H9 (cell line): ENCODE results near the gene CHTF8. TPM values are rescaled to one million over a fixed set of nuclear protein-coding genes. Genes with fewer than 3 reads are reported as not detected.
A peak's percentile ranks its signal among the peaks of the same experiment; 100 is the strongest.

Experiments used
- DNase-seq: peaks from one replicate; pipeline ENCODE4 v3.0.0-alpha.2; 2017
- H2AFZ ChIP-seq: one replicate; pipeline ENCODE4 v1.6.1; 2013; ENCODE audit warnings: mild to moderate bottlenecking, low read length, control low read depth, moderate library complexity
- H2AK5ac ChIP-seq: 2 replicates; pipeline ENCODE4 v1.6.1; 2013; ENCODE audit warnings: low read length, control low read depth, mixed read lengths; ENCODE audit not compliant: insufficient read length
- H2BK120ac ChIP-seq: one replicate; pipeline ENCODE4 v1.6.1; 2013; ENCODE audit warnings: low read depth, mild to moderate bottlenecking, low read length, control low read depth, inconsistent platforms; ENCODE audit not compliant: poor library complexity, severe bottlenecking
- H2BK12ac ChIP-seq: 2 replicates; pipeline ENCODE4 v1.6.1; 2013; ENCODE audit warnings: low read length, control low read depth, mixed read lengths, low read depth; ENCODE audit not compliant: insufficient read length
- H2BK15ac ChIP-seq: 2 replicates; pipeline ENCODE4 v1.6.1; 2013; ENCODE audit warnings: low read depth, low read length, control low read depth
- H2BK20ac ChIP-seq: one replicate; pipeline ENCODE4 v1.6.1; 2013; ENCODE audit warnings: low read depth, mild to moderate bottlenecking, low read length, control low read depth, inconsistent platforms; ENCODE audit not compliant: poor library complexity, severe bottlenecking
- H2BK5ac ChIP-seq: 2 replicates; pipeline ENCODE4 v1.6.1; 2013; ENCODE audit warnings: low read length, control low read depth, mixed read lengths; ENCODE audit not compliant: insufficient read length
- H3K14ac ChIP-seq: 2 replicates; pipeline ENCODE4 v1.6.1; 2013; ENCODE audit warnings: low read length, control low read depth; ENCODE audit not compliant: insufficient read depth
- H3K18ac ChIP-seq: 2 replicates; pipeline ENCODE4 v1.6.1; 2013; ENCODE audit warnings: low read depth, mild to moderate bottlenecking, mixed read lengths, low read length, control low read depth; ENCODE audit not compliant: insufficient read length
- H3K23ac ChIP-seq: 2 replicates; pipeline ENCODE4 v1.6.1; 2013; ENCODE audit warnings: low read length, control low read depth, mixed read lengths, low read depth; ENCODE audit not compliant: insufficient read length
- H3K23me2 ChIP-seq: 2 replicates; pipeline ENCODE4 v1.6.1; 2013; ENCODE audit warnings: low read depth, mild to moderate bottlenecking, mixed read lengths, low read length, control low read depth; ENCODE audit not compliant: insufficient read length, poor library complexity, severe bottlenecking
- H3K27ac ChIP-seq: 2 replicates; pipeline ENCODE4 v1.5.1; 2013; ENCODE audit warnings: low read length, control low read depth, mixed read lengths, low read depth; ENCODE audit not compliant: insufficient read length
- H3K27me3 ChIP-seq: 2 replicates; pipeline ENCODE4 v1.6.1; 2013; ENCODE audit warnings: low read length, control low read depth, inconsistent platforms; ENCODE audit not compliant: insufficient read depth
- H3K4ac ChIP-seq: 2 replicates; pipeline ENCODE4 v1.6.1; 2013; ENCODE audit warnings: low read depth, mild to moderate bottlenecking, control low read depth, inconsistent platforms, low read length, moderate library complexity
- H3K4me1 ChIP-seq: 2 replicates; pipeline ENCODE4 v1.6.1; 2013; ENCODE audit warnings: low read length, control low read depth, inconsistent platforms; ENCODE audit not compliant: insufficient read depth
- H3K4me2 ChIP-seq: 2 replicates; pipeline ENCODE4 v1.6.1; 2013; ENCODE audit warnings: low read length, control low read depth, mixed read lengths; ENCODE audit not compliant: insufficient read length, insufficient read depth
- H3K56ac ChIP-seq: 2 replicates; pipeline ENCODE4 v1.6.1; 2013; ENCODE audit warnings: low read depth, mild to moderate bottlenecking, mixed read lengths, low read length, control low read depth; ENCODE audit not compliant: insufficient read length
- H3K79me1 ChIP-seq: 2 replicates; pipeline ENCODE4 v1.6.1; 2013; ENCODE audit warnings: low read depth, mild to moderate bottlenecking, moderate library complexity, low read length, control low read depth, inconsistent platforms; ENCODE audit not compliant: insufficient read depth, poor library complexity, severe bottlenecking
- H3K79me2 ChIP-seq: 2 replicates; pipeline ENCODE4 v1.6.1; 2013; ENCODE audit warnings: low read length, control low read depth, inconsistent platforms; ENCODE audit not compliant: insufficient read depth
- H3K9ac ChIP-seq: 2 replicates; pipeline ENCODE4 v1.6.1; 2013; ENCODE audit warnings: low read length, control low read depth, mixed read lengths; ENCODE audit not compliant: insufficient read length; ENCODE audit errors: extremely low read depth
- H3K9me3 ChIP-seq: one replicate; pipeline ENCODE4 v1.6.1; 2013; ENCODE audit warnings: low read depth, low read length, inconsistent platforms; ENCODE audit not compliant: control insufficient read depth
- H3T11ph ChIP-seq: one replicate; pipeline ENCODE4 v1.6.1; 2013; ENCODE audit warnings: mild to moderate bottlenecking, low read length, control low read depth, inconsistent platforms
- H4K20me1 ChIP-seq: one replicate; pipeline ENCODE4 v1.6.1; 2013; ENCODE audit not compliant: control insufficient read depth, insufficient read length, insufficient read depth
- H4K5ac ChIP-seq: 2 replicates; pipeline ENCODE4 v1.6.1; 2013; ENCODE audit warnings: low read depth, mild to moderate bottlenecking, mixed read lengths, low read length, control low read depth; ENCODE audit not compliant: insufficient read length
- H4K8ac ChIP-seq: replicated peaks from 2 replicates; pipeline ENCODE4 v1.6.1; 2013; ENCODE audit warnings: low read length, control low read depth, mixed read lengths, low read depth; ENCODE audit not compliant: insufficient read length
- H4K91ac ChIP-seq: 2 replicates; pipeline ENCODE4 v1.6.1; 2013; ENCODE audit warnings: low read depth, mild to moderate bottlenecking, moderate library complexity, mixed read lengths, low read length, control low read depth; ENCODE audit not compliant: insufficient read length
- H3K27ac Mint-ChIP-seq, 3 experiments: 2 replicates in 2 of 3; 3 replicates in 1 of 3; pipeline ENCODE4 v1.8.0; 2020 to 2021; ENCODE audit warnings: mixed read lengths in 3 of 3, mild to moderate bottlenecking in 1 of 3, moderate library complexity in 1 of 3
- H3K27me3 Mint-ChIP-seq: 2 replicates; pipeline ENCODE4 v1.8.0; 2021; ENCODE audit warnings: low read depth, mild to moderate bottlenecking, moderate library complexity, mixed read lengths
- H3K36me3 Mint-ChIP-seq, 3 experiments: 2 replicates in 2 of 3; 3 replicates in 1 of 3; pipeline ENCODE4 v1.8.0; 2020 to 2021; ENCODE audit warnings: low read depth in 3 of 3, mixed read lengths in 3 of 3; ENCODE audit not compliant: insufficient read depth in 1 of 3
- H3K4me1 Mint-ChIP-seq, 2 experiments: 2 replicates each; pipeline ENCODE4 v1.8.0; 2020; ENCODE audit warnings: mixed read lengths in 2 of 2
- H3K4me3 Mint-ChIP-seq, 2 experiments: 2 replicates in 1 of 2; 3 replicates in 1 of 2; pipeline ENCODE4 v1.8.0; 2020 to 2021; ENCODE audit warnings: mild to moderate bottlenecking in 2 of 2, mixed read lengths in 2 of 2, moderate library complexity in 1 of 2
- H3K9me3 Mint-ChIP-seq, 2 experiments: 2 replicates in 1 of 2; 3 replicates in 1 of 2; pipeline ENCODE4 v1.8.0; 2020; ENCODE audit warnings: mild to moderate bottlenecking in 2 of 2, mixed read lengths in 2 of 2, moderate library complexity in 1 of 2
- WGBS: extraction: QIAGEN DNeasy Blood & Tissue Kit; methylation state at CpG from one replicate; pipeline ENCODE4 v1.1.7; 2013; ENCODE audit warnings: missing lambda C conversion rate, low lambda C conversion rate, mixed read lengths; ENCODE audit not compliant: insufficient read length; ENCODE audit errors: extremely low coverage; 5-methylcytosine and 5-hydroxymethylcytosine counted together
- total RNA-seq: library from RNA; stranded (reverse); gene quantifications from 2 replicates; pipeline ENCODE4 v1.2.1, GENCODE V29; 2021
- TF ChIP-seq, protein P1 (sequence below): fragments of 200-600 bp; sonication (generic); conservative IDR thresholded peaks from 3 replicates; pipeline ENCODE4 v1.8.0; 2021; ENCODE audit warnings: antibody characterized with exemption, mild to moderate bottlenecking

Gene CHTF8
- total RNA-seq, 1 experiment from 2014 or later: 168 TPM

DNA sequence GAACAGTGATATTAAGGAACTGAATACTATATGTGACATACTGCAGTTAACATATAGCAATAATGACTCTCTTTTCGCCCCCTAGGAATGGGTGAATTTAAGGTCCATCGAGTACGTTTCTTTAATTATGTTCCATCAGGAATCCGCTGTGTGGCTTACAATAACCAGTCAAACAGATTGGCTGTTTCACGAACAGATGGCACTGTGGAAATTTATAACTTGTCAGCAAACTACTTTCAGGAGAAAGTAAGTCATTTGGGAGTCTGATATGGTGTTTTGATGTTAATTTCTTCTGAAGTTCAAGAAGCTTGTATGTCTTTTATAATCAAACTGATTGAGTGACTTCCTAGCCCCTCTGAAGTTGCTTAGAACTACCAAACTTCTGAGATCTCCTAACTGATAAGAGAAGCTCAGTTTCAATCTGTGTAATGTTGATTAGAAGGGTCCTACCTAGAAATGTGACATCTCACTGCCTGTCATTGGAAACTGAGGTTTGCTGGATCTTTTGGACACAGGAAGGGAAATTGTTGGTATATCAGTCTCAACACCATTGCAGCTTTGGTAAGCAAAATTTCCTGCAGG is 1.1 kb upstream of the CHTF8 start:
- H4K8ac ChIP-seq: no peak overlapping the region
- Mint-ChIP-seq H3K27me3 (no peaks in the 10 kb centered on the region), H3K27ac (no peak overlapping the region), H3K9me3 (no peaks in the 10 kb centered on the region), H3K4me3 (peak overlapping the region; percentile 99), H3K4me1 (peaks cover 24 to 33% of the 10 kb centered on the region in 2 experiments), H3K36me3 (peaks cover 25 to 62% (median 43%) of the 10 kb centered on the region in 3 experiments; a peak in 6 of 7 replicates)
- H2AK5ac ChIP-seq: no peak overlapping the region
- no peak overlapping the region for H2BK120ac ChIP-seq
- TF ChIP-seq, protein P1, sequence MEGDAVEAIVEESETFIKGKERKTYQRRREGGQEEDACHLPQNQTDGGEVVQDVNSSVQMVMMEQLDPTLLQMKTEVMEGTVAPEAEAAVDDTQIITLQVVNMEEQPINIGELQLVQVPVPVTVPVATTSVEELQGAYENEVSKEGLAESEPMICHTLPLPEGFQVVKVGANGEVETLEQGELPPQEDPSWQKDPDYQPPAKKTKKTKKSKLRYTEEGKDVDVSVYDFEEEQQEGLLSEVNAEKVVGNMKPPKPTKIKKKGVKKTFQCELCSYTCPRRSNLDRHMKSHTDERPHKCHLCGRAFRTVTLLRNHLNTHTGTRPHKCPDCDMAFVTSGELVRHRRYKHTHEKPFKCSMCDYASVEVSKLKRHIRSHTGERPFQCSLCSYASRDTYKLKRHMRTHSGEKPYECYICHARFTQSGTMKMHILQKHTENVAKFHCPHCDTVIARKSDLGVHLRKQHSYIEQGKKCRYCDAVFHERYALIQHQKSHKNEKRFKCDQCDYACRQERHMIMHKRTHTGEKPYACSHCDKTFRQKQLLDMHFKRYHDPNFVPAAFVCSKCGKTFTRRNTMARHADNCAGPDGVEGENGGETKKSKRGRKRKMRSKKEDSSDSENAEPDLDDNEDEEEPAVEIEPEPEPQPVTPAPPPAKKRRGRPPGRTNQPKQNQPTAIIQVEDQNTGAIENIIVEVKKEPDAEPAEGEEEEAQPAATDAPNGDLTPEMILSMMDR: no peak
- no peak overlapping the region for H3K18ac ChIP-seq
- H3K23me2 ChIP-seq: peaks cover 12% of the 10 kb centered on the region
- no peak overlapping the region for H2BK15ac ChIP-seq
- no peak overlapping the region for H2BK5ac ChIP-seq
- no CpG with 5 or more reads among the region's 5 CpGs for WGBS
- H3K79me1 ChIP-seq: peaks cover 3% of the 10 kb centered on the region
- H3K27ac ChIP-seq: no peak overlapping the region
- no peak overlapping the region for H3K14ac ChIP-seq
- H3T11ph ChIP-seq: no peak overlapping the region
- peak overlapping the region; percentile 53 for H3K9ac ChIP-seq
- peak overlapping the region; percentile 68 for H3K4me2 ChIP-seq
- no peak overlapping the region for H2BK12ac ChIP-seq
- H3K27me3 ChIP-seq: no peaks in the 10 kb centered on the region
- H2BK20ac ChIP-seq: no peak overlapping the region
- no peak overlapping the region for H2AFZ ChIP-seq
- no peak overlapping the region for H3K23ac ChIP-seq
- H3K79me2 ChIP-seq: peaks cover 33% of the 10 kb centered on the region
- no peak overlapping the region for H4K91ac ChIP-seq
- DNase-seq: no peak
- no peaks in the 10 kb centered on the region for H3K9me3 ChIP-seq
- H3K56ac ChIP-seq: no peak overlapping the region
- H4K20me1 ChIP-seq: no peaks in the 10 kb centered on the region
- peaks cover 2% of the 10 kb centered on the region; the same call in 1 of the 2 replicates for H3K4me1 ChIP-seq
- H4K5ac ChIP-seq: no peak overlapping the region
- no peak overlapping the region for H3K4ac ChIP-seq
